HG03342 (cell line): ENCODE data around the gene SETD7.

Experiments used
- ATAC-seq: cut with Tn5 transposase; IDR thresholded peaks from one replicate; pipeline ENCODE4 v1.9.1; 2021; ENCODE audit warnings: mild to moderate bottlenecking, moderate library complexity; ENCODE audit not compliant: unreplicated experiment

The SETD7 gene

GRCh38 chr4:139552517-139553307, 3.3 kb downstream of the SETD7 start:
- no peak for ATAC-seq

- ATAC-seq: no peak
These were observed 5.1 kb downstream of the SETD7 start for GRCh38 chr4:139550724-139551429.

DNA sequence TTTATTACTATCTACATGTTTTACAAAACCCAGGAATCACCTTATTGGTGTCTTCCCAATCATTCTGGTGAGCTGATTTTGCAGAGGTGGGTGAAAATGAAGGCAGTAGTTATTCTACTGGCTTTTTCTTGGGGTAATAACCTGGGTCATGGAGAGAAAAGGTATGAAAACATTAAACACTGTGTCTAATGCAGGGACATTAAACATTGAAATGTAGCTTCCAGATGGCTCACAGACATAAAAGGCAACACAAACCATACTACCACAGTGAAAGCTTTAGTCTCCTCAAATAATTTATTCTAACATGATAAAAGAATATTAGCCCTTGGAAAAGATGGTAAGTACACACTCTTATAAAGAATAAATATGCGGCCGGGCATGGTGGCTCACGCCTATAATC, 8.0 kb downstream of the SETD7 start:
- ATAC-seq: no peak

DNA sequence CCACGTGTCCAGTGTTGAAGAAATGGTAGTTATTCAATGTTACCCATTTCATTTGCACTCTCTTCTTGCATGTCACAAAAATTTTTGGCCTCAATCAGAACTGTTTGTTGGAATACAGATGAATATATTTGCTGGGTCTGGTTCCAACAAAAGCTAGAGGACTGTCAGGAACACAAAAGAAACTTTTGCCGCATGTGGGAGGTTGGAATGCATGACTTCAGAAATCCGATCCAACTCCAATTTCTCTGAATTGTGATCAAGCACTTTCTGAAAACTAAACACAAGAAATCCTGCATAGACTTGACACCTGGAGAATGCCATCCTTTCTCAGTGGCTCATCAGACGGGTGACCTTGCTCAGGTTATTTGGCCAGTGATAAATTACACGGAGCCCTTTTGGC, 15.4 kb downstream of the SETD7 start:
- ATAC-seq: no peak

- ATAC-seq: no peak
These were observed 15.9 kb downstream of the SETD7 start for GRCh38 chr4:139540161-139540560.

- no peak for ATAC-seq
These were observed 18.7 kb downstream of the SETD7 start for GRCh38 chr4:139537292-139537691.

DNA sequence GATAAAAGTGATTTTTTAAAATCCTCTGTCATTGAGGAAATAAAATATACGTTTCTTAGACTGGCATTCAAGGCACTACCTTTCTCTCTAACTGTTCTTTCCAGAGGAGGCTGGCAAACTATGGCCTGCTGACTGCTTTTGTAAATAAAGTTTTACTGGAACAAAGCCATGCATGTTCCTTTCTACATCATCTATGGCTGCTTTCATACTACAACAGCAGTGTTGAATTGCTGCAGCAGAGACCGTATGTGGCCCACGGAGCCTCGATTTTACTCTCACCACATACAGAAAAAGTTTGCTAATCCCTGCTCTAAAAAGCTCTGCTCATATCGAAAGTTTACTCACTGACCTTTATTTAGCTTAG, 20.2 kb downstream of the SETD7 start:
- ATAC-seq: no peak

- no peak for ATAC-seq
These were observed 20.7 kb downstream of the SETD7 start for GRCh38 chr4:139535228-139535870.

GRCh38 chr4:139534287-139534950, 21.6 kb downstream of the SETD7 start:
- ATAC-seq: no peak

DNA sequence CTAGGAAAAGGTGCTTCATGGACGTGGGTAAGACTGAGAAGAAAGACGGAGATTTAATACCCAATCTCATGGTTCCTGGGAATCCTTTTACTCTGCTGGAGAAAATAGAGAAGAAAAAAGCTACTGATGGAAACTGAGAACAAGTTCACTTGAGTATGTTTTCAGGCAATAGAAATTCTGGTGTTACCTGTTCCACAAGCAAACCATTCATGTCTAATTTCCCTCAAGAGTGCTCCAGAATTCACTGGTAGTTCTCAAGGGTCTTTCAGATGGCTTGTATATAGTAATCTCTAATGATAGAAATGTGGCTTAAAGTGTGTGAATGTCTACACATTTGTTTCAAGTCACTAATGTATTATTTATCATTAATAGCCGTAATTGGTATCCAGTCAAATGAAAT, 22.5 kb downstream of the SETD7 start:
- no peak for ATAC-seq

DNA sequence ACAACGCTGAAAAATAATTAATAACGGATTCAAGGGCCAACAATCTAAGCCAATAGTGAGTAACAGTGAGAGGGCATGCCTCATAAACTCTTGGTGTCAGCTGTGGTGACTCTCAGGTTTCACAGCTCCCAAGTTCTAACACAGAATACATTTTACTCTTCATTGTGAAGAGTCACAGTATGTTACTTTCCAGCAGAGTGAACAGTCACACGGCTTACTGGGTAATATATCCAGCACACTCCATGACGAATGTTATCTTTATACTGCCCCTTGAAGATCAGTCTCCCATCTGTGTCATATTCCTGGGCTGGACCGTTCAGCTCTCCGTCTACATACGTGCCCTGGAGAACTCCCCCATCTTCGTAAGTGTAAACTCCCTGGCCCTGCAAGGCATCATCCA, 23.1 kb downstream of the SETD7 start:
- ATAC-seq: no peak

- peak; percentile 38 for ATAC-seq
These were observed 25.1 kb downstream of the SETD7 start for GRCh38 chr4:139530833-139531427.

DNA sequence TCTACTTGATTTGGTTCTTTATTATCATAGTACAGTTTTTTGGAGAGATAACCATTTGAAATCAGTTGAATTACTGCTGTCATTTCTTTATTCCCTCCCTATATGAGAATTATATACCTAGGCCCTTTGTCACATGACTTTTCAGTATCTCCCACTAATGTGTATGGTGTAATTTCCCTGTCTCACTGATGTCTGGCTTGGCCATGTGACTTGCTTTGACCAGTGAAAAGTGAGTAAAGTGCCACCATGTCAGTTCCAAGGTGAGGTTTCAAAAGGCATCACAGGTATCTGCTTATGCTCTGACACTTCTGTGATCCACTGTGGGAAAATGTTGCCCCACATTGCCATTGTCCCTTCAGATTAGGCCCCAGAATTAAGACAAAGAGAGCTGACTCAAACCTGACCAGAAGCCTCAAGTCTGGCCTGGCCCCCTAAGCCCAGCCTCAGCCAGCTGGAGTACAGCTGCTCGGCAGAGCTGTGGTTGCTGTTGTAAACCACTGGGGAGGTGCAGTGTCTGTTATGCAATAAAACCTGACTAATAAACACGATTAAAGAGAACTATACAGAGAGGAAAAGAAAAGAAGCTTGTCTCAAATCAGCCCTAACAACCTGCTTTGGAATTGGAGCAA, 27.5 kb downstream of the SETD7 start:
- ATAC-seq: peak; percentile 79

- ATAC-seq: no peak
These were observed 29.1 kb downstream of the SETD7 start for GRCh38 chr4:139526928-139527327.

GRCh38 chr4:139525414-139525813, 30.6 kb downstream of the SETD7 start:
- ATAC-seq: peak; percentile 38

- peak; percentile 29 for ATAC-seq
These were observed 31.9 kb downstream of the SETD7 start for GRCh38 chr4:139524062-139524631.

GRCh38 chr4:139523076-139523475, 32.9 kb downstream of the SETD7 start:
- ATAC-seq: no peak

DNA sequence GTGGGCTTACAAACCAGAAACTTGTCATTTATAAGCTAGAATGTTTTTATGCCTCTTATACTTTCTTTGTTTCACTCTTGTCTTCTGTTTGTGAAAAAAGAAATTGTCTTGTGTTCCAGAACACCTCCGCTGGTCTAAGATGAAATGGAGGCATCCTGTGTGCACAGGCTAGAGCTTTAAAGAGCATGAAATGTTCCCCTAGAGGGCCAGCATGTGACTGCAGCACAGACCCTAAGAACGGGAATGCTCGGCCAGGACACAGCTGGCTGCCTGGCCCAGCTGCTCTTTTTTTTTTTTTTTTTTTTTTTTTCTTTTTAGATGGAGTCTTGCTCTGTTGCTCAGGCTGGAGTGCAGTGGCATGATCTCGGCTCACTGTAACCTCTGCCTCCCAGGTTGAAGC, 33.6 kb downstream of the SETD7 start:
- peak; percentile 32 for ATAC-seq

GRCh38 chr4:139521754-139522401, 34.1 kb downstream of the SETD7 start:
- ATAC-seq: peak; percentile 50

GRCh38 chr4:139515531-139515958, 40.5 kb downstream of the SETD7 start:
- ATAC-seq: no peak
